OCI-LY3 (cell line): Measurements from ENCODE around the gene MED15.

ENCODE experiments used
- H2AFZ ChIP-seq: fragments of 200-600, 300-600 bp; shearing (Covaris generic); 2 replicates; pipeline ENCODE4 v1.6.0; 2014; ENCODE audit warnings: antibody characterized with exemption, low read depth, low read length
- H3K27ac ChIP-seq: fragments of 200-600, 300-600 bp; sonication (generic); 2 replicates; pipeline ENCODE4 v1.5.1; 2014; ENCODE audit warnings: mild to moderate bottlenecking, low read length, moderate library complexity, mixed read lengths
- H3K27me3 ChIP-seq: fragments of 200-600, 300-600 bp; sonication (generic); 2 replicates; pipeline ENCODE4 v1.6.1; 2014; ENCODE audit warnings: low read depth, low read length, mixed read lengths
- H3K36me3 ChIP-seq: fragments of 200-600, 300-600 bp; sonication (generic); replicated peaks from 2 replicates; pipeline ENCODE3; 2014; ENCODE audit warnings: low read depth, low read length, mixed read lengths
- H3K4me1 ChIP-seq: fragments of 300-600, 200-600 bp; sonication (generic); 2 replicates; pipeline ENCODE4 v1.6.1; 2014; ENCODE audit warnings: low read length, mixed read lengths
- H3K4me2 ChIP-seq: fragments of 200-600, 300-600 bp; sonication (generic); 2 replicates; pipeline ENCODE4 v1.6.1; 2014; ENCODE audit warnings: low read length, mixed read lengths
- H3K4me3 ChIP-seq: fragments of 300-600, 200-600 bp; sonication (generic); 2 replicates; pipeline ENCODE4 v1.5.1; 2014; ENCODE audit warnings: antibody characterized with exemption, mild to moderate bottlenecking, low read length, moderate library complexity
- H3K79me2 ChIP-seq: fragments of 300-600, 200-600 bp; shearing (Covaris generic); 2 replicates; pipeline ENCODE4 v1.6.1; 2014; ENCODE audit warnings: mild to moderate bottlenecking, low read length, mixed read lengths
- H3K9ac ChIP-seq: fragments of 300-600, 200-600 bp; shearing (Covaris generic); 2 replicates; pipeline ENCODE4 v1.6.0; 2014; ENCODE audit warnings: mild to moderate bottlenecking, low read length, moderate library complexity
- H3K9me3 ChIP-seq: fragments of 200-600, 300-600 bp; shearing (Covaris generic); 2 replicates; pipeline ENCODE4 v1.6.1; 2014; ENCODE audit warnings: low read length, mixed read lengths; ENCODE audit not compliant: insufficient read depth
- H4K20me1 ChIP-seq: fragments of 200-600, 300-600 bp; sonication (generic); 2 replicates; pipeline ENCODE4 v1.6.1; 2016; ENCODE audit warnings: low read length, mixed read lengths; ENCODE audit not compliant: insufficient read depth
- CTCF ChIP-seq: fragments of 200-600, 300-600 bp; sonication (generic); IDR thresholded peaks from 2 replicates; pipeline ENCODE4 v1.5.1; 2014; ENCODE audit warnings: antibody characterized with exemption, low read length, low read depth
- EZH2phosphoT487 ChIP-seq: fragments of 200-600 bp; shearing (Covaris generic); IDR thresholded peaks from 2 replicates; pipeline ENCODE4 v1.6.1; 2018; ENCODE audit warnings: antibody characterized with exemption, mixed run types, low read depth

Gene MED15

GRCh38 chr22:20486229-20486628 is 21.2 kb upstream of the MED15 start:
- peaks cover 25% of the 10 kb centered on the region for H3K79me2 ChIP-seq
- H2AFZ ChIP-seq = no peak overlapping the region
- no peak overlapping the region for H3K27ac ChIP-seq
- peaks cover 15% of the 10 kb centered on the region for H3K36me3 ChIP-seq
- peaks cover 37% of the 10 kb centered on the region for H4K20me1 ChIP-seq
- H3K9ac ChIP-seq = no peak overlapping the region
- H3K4me1 ChIP-seq = no peaks in the 10 kb centered on the region
- H3K27me3 ChIP-seq = no peaks in the 10 kb centered on the region
- H3K4me3 ChIP-seq = no peak overlapping the region
- no peak overlapping the region for H3K4me2 ChIP-seq
- no peak for TF ChIP-seq EZH2phosphoT487
- TF ChIP-seq CTCF = no peak
- H3K9me3 ChIP-seq = no peaks in the 10 kb centered on the region

GRCh38 chr22:20487715-20488114 is 19.7 kb upstream of the MED15 start:
- Histone ChIP-seq H3K9ac (no peak overlapping the region), H3K79me2 (peaks cover 39% of the 10 kb centered on the region), H3K4me1 (no peaks in the 10 kb centered on the region), H3K4me3 (no peak overlapping the region), H3K9me3 (no peaks in the 10 kb centered on the region), H3K36me3 (peaks cover 11% of the 10 kb centered on the region), H3K27me3 (no peaks in the 10 kb centered on the region), H2AFZ (no peak overlapping the region), H3K27ac (no peak overlapping the region), H3K4me2 (no peak overlapping the region), H4K20me1 (peaks cover 49% of the 10 kb centered on the region)
- TF ChIP-seq CTCF = no peak
- TF ChIP-seq EZH2phosphoT487 = no peak

- Histone ChIP-seq H4K20me1 (peaks cover 59% of the 10 kb centered on the region), H3K27ac (no peak overlapping the region), H3K27me3 (no peaks in the 10 kb centered on the region), H3K4me1 (peaks cover under 1% of the 10 kb centered on the region; the same call in 1 of the 2 replicates), H2AFZ (no peak overlapping the region), H3K9me3 (no peaks in the 10 kb centered on the region), H3K4me3 (no peak overlapping the region), H3K36me3 (peaks cover 11% of the 10 kb centered on the region), H3K9ac (no peak overlapping the region), H3K79me2 (peaks cover 51% of the 10 kb centered on the region), H3K4me2 (no peak overlapping the region)
- no peak for TF ChIP-seq CTCF
- no peak for TF ChIP-seq EZH2phosphoT487
Observed at GRCh38 chr22:20488946-20489345, 18.5 kb upstream of the MED15 start.

- no peak for TF ChIP-seq EZH2phosphoT487
- TF ChIP-seq CTCF = no peak
- Histone ChIP-seq H3K4me3 (no peak overlapping the region), H3K36me3 (peaks cover 11% of the 10 kb centered on the region), H3K27me3 (no peaks in the 10 kb centered on the region), H3K27ac (no peak overlapping the region), H3K9me3 (no peaks in the 10 kb centered on the region), H3K79me2 (peaks cover 65% of the 10 kb centered on the region), H3K4me1 (peaks cover 9% of the 10 kb centered on the region; the same call in 1 of the 2 replicates), H3K9ac (no peak overlapping the region), H3K4me2 (no peak overlapping the region), H2AFZ (no peak overlapping the region), H4K20me1 (peaks cover 61% of the 10 kb centered on the region)
Observed at GRCh38 chr22:20490183-20490940, 17.0 kb upstream of the MED15 start.
